H9 (cell line): ENCODE results near the gene PCDH9. TPM values are rescaled to one million over a fixed set of nuclear protein-coding genes. Genes with fewer than 3 reads are reported as not detected.

Source experiments
- DNase-seq: peaks from one replicate; pipeline ENCODE4 v3.0.0-alpha.2; 2017
- H2AFZ ChIP-seq: one replicate; pipeline ENCODE4 v1.6.1; 2013; ENCODE audit warnings: mild to moderate bottlenecking, low read length, control low read depth, moderate library complexity
- H2AK5ac ChIP-seq: 2 replicates; pipeline ENCODE4 v1.6.1; 2013; ENCODE audit warnings: low read length, control low read depth, mixed read lengths; ENCODE audit not compliant: insufficient read length
- H2BK120ac ChIP-seq: one replicate; pipeline ENCODE4 v1.6.1; 2013; ENCODE audit warnings: low read depth, mild to moderate bottlenecking, low read length, control low read depth, inconsistent platforms; ENCODE audit not compliant: poor library complexity, severe bottlenecking
- H2BK12ac ChIP-seq: 2 replicates; pipeline ENCODE4 v1.6.1; 2013; ENCODE audit warnings: low read length, control low read depth, mixed read lengths, low read depth; ENCODE audit not compliant: insufficient read length
- H2BK15ac ChIP-seq: 2 replicates; pipeline ENCODE4 v1.6.1; 2013; ENCODE audit warnings: low read depth, low read length, control low read depth
- H2BK20ac ChIP-seq: one replicate; pipeline ENCODE4 v1.6.1; 2013; ENCODE audit warnings: low read depth, mild to moderate bottlenecking, low read length, control low read depth, inconsistent platforms; ENCODE audit not compliant: poor library complexity, severe bottlenecking
- H2BK5ac ChIP-seq: 2 replicates; pipeline ENCODE4 v1.6.1; 2013; ENCODE audit warnings: low read length, control low read depth, mixed read lengths; ENCODE audit not compliant: insufficient read length
- H3K14ac ChIP-seq: 2 replicates; pipeline ENCODE4 v1.6.1; 2013; ENCODE audit warnings: low read length, control low read depth; ENCODE audit not compliant: insufficient read depth
- H3K18ac ChIP-seq: 2 replicates; pipeline ENCODE4 v1.6.1; 2013; ENCODE audit warnings: low read depth, mild to moderate bottlenecking, mixed read lengths, low read length, control low read depth; ENCODE audit not compliant: insufficient read length
- H3K23ac ChIP-seq: 2 replicates; pipeline ENCODE4 v1.6.1; 2013; ENCODE audit warnings: low read length, control low read depth, mixed read lengths, low read depth; ENCODE audit not compliant: insufficient read length
- H3K23me2 ChIP-seq: 2 replicates; pipeline ENCODE4 v1.6.1; 2013; ENCODE audit warnings: low read depth, mild to moderate bottlenecking, mixed read lengths, low read length, control low read depth; ENCODE audit not compliant: insufficient read length, poor library complexity, severe bottlenecking
- H3K27ac ChIP-seq: 2 replicates; pipeline ENCODE4 v1.5.1; 2013; ENCODE audit warnings: low read length, control low read depth, mixed read lengths, low read depth; ENCODE audit not compliant: insufficient read length
- H3K27me3 ChIP-seq: 2 replicates; pipeline ENCODE4 v1.6.1; 2013; ENCODE audit warnings: low read length, control low read depth, inconsistent platforms; ENCODE audit not compliant: insufficient read depth
- H3K4ac ChIP-seq: 2 replicates; pipeline ENCODE4 v1.6.1; 2013; ENCODE audit warnings: low read depth, mild to moderate bottlenecking, control low read depth, inconsistent platforms, low read length, moderate library complexity
- H3K4me1 ChIP-seq: 2 replicates; pipeline ENCODE4 v1.6.1; 2013; ENCODE audit warnings: low read length, control low read depth, inconsistent platforms; ENCODE audit not compliant: insufficient read depth
- H3K4me2 ChIP-seq: 2 replicates; pipeline ENCODE4 v1.6.1; 2013; ENCODE audit warnings: low read length, control low read depth, mixed read lengths; ENCODE audit not compliant: insufficient read length, insufficient read depth
- H3K56ac ChIP-seq: 2 replicates; pipeline ENCODE4 v1.6.1; 2013; ENCODE audit warnings: low read depth, mild to moderate bottlenecking, mixed read lengths, low read length, control low read depth; ENCODE audit not compliant: insufficient read length
- H3K79me1 ChIP-seq: 2 replicates; pipeline ENCODE4 v1.6.1; 2013; ENCODE audit warnings: low read depth, mild to moderate bottlenecking, moderate library complexity, low read length, control low read depth, inconsistent platforms; ENCODE audit not compliant: insufficient read depth, poor library complexity, severe bottlenecking
- H3K79me2 ChIP-seq: 2 replicates; pipeline ENCODE4 v1.6.1; 2013; ENCODE audit warnings: low read length, control low read depth, inconsistent platforms; ENCODE audit not compliant: insufficient read depth
- H3K9ac ChIP-seq: 2 replicates; pipeline ENCODE4 v1.6.1; 2013; ENCODE audit warnings: low read length, control low read depth, mixed read lengths; ENCODE audit not compliant: insufficient read length; ENCODE audit errors: extremely low read depth
- H3K9me3 ChIP-seq: one replicate; pipeline ENCODE4 v1.6.1; 2013; ENCODE audit warnings: low read depth, low read length, inconsistent platforms; ENCODE audit not compliant: control insufficient read depth
- H3T11ph ChIP-seq: one replicate; pipeline ENCODE4 v1.6.1; 2013; ENCODE audit warnings: mild to moderate bottlenecking, low read length, control low read depth, inconsistent platforms
- H4K20me1 ChIP-seq: one replicate; pipeline ENCODE4 v1.6.1; 2013; ENCODE audit not compliant: control insufficient read depth, insufficient read length, insufficient read depth
- H4K5ac ChIP-seq: 2 replicates; pipeline ENCODE4 v1.6.1; 2013; ENCODE audit warnings: low read depth, mild to moderate bottlenecking, mixed read lengths, low read length, control low read depth; ENCODE audit not compliant: insufficient read length
- H4K8ac ChIP-seq: replicated peaks from 2 replicates; pipeline ENCODE4 v1.6.1; 2013; ENCODE audit warnings: low read length, control low read depth, mixed read lengths, low read depth; ENCODE audit not compliant: insufficient read length
- H4K91ac ChIP-seq: 2 replicates; pipeline ENCODE4 v1.6.1; 2013; ENCODE audit warnings: low read depth, mild to moderate bottlenecking, moderate library complexity, mixed read lengths, low read length, control low read depth; ENCODE audit not compliant: insufficient read length
- H3K27ac Mint-ChIP-seq, 3 experiments: 2 replicates in 2 of 3; 3 replicates in 1 of 3; pipeline ENCODE4 v1.8.0; 2020 to 2021; ENCODE audit warnings: mixed read lengths in 3 of 3, mild to moderate bottlenecking in 1 of 3, moderate library complexity in 1 of 3
- H3K27me3 Mint-ChIP-seq: 2 replicates; pipeline ENCODE4 v1.8.0; 2021; ENCODE audit warnings: low read depth, mild to moderate bottlenecking, moderate library complexity, mixed read lengths
- H3K36me3 Mint-ChIP-seq, 3 experiments: 2 replicates in 2 of 3; 3 replicates in 1 of 3; pipeline ENCODE4 v1.8.0; 2020 to 2021; ENCODE audit warnings: low read depth in 3 of 3, mixed read lengths in 3 of 3; ENCODE audit not compliant: insufficient read depth in 1 of 3
- H3K4me1 Mint-ChIP-seq, 2 experiments: 2 replicates each; pipeline ENCODE4 v1.8.0; 2020; ENCODE audit warnings: mixed read lengths in 2 of 2
- H3K4me3 Mint-ChIP-seq, 2 experiments: 2 replicates in 1 of 2; 3 replicates in 1 of 2; pipeline ENCODE4 v1.8.0; 2020 to 2021; ENCODE audit warnings: mild to moderate bottlenecking in 2 of 2, mixed read lengths in 2 of 2, moderate library complexity in 1 of 2
- H3K9me3 Mint-ChIP-seq, 2 experiments: 2 replicates in 1 of 2; 3 replicates in 1 of 2; pipeline ENCODE4 v1.8.0; 2020; ENCODE audit warnings: mild to moderate bottlenecking in 2 of 2, mixed read lengths in 2 of 2, moderate library complexity in 1 of 2
- WGBS: extraction: QIAGEN DNeasy Blood & Tissue Kit; methylation state at CpG from one replicate; pipeline ENCODE4 v1.1.7; 2013; ENCODE audit warnings: missing lambda C conversion rate, low lambda C conversion rate, mixed read lengths; ENCODE audit not compliant: insufficient read length; ENCODE audit errors: extremely low coverage; 5-methylcytosine and 5-hydroxymethylcytosine counted together
- total RNA-seq: library from RNA; stranded (reverse); gene quantifications from 2 replicates; pipeline ENCODE4 v1.2.1, GENCODE V29; 2021
- TF ChIP-seq, protein P1 (sequence below): fragments of 200-600 bp; sonication (generic); conservative IDR thresholded peaks from 3 replicates; pipeline ENCODE4 v1.8.0; 2021; ENCODE audit warnings: antibody characterized with exemption, mild to moderate bottlenecking

PCDH9 gene
- total RNA-seq, 1 experiment from 2014 or later: 0.11 TPM

GRCh38 chr13:66665991-66666390 is 564.1 kb downstream of the PCDH9 start:
- TF ChIP-seq, protein P1, sequence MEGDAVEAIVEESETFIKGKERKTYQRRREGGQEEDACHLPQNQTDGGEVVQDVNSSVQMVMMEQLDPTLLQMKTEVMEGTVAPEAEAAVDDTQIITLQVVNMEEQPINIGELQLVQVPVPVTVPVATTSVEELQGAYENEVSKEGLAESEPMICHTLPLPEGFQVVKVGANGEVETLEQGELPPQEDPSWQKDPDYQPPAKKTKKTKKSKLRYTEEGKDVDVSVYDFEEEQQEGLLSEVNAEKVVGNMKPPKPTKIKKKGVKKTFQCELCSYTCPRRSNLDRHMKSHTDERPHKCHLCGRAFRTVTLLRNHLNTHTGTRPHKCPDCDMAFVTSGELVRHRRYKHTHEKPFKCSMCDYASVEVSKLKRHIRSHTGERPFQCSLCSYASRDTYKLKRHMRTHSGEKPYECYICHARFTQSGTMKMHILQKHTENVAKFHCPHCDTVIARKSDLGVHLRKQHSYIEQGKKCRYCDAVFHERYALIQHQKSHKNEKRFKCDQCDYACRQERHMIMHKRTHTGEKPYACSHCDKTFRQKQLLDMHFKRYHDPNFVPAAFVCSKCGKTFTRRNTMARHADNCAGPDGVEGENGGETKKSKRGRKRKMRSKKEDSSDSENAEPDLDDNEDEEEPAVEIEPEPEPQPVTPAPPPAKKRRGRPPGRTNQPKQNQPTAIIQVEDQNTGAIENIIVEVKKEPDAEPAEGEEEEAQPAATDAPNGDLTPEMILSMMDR: no peak
- H3K56ac ChIP-seq: no peak overlapping the region

More at GRCh38 chr13:66665991-66666390, 564.1 kb downstream of the PCDH9 start:
- Histone ChIP-seq H2AFZ (no peak overlapping the region), H4K5ac (no peak overlapping the region), H2BK20ac (no peak overlapping the region), H3K27me3 (no peaks in the 10 kb centered on the region), H4K8ac (no peak overlapping the region), H2BK15ac (no peak overlapping the region), H4K91ac (no peak overlapping the region), H2AK5ac (no peak overlapping the region), H3K23me2 (no peaks in the 10 kb centered on the region), H3K18ac (no peak overlapping the region), H3K79me2 (no peaks in the 10 kb centered on the region), H3K9ac (no peak overlapping the region), H3K23ac (no peak overlapping the region), H3K4ac (no peak overlapping the region), H4K20me1 (no peaks in the 10 kb centered on the region), H2BK12ac (no peak overlapping the region), H3T11ph (no peak overlapping the region), H3K79me1 (no peaks in the 10 kb centered on the region), H3K9me3 (no peaks in the 10 kb centered on the region), H2BK120ac (no peak overlapping the region), H3K14ac (no peak overlapping the region), H3K4me2 (no peak overlapping the region), H3K27ac (no peak overlapping the region), H3K4me1 (no peaks in the 10 kb centered on the region), H2BK5ac (no peak overlapping the region)
- peak; percentile 51 for DNase-seq
- H3K9me3 Mint-ChIP-seq: no peaks in the 10 kb centered on the region; a peak in 2 of 5 replicates
- H3K4me1 Mint-ChIP-seq: no peaks in the 10 kb centered on the region
- no peak overlapping the region for H3K4me3 Mint-ChIP-seq
- no peaks in the 10 kb centered on the region for H3K36me3 Mint-ChIP-seq
- no peaks in the 10 kb centered on the region for H3K27me3 Mint-ChIP-seq
- H3K27ac Mint-ChIP-seq: no peak overlapping the region
- WGBS: no CpG with 5 or more reads among the region's 5 CpGs
